Astrocyte (in vitro differentiated cells and primary cell): ENCODE measurements around the gene GRK5. TPM values are rescaled to one million over a fixed set of nuclear protein-coding genes. Genes with fewer than 3 reads are reported as not detected.

Source experiments
- DNase-seq: peaks from one replicate; pipeline ENCODE4 v3.0.0-alpha.2; 2010; ENCODE audit warnings: low read depth
- FAIRE-seq: peaks from 2 replicates; lab custom pipeline; 2011; peaks lifted over from hg19 to GRCh38; lab: Jason Lieb, UNC
- H2AFZ ChIP-seq: 2 replicates; pipeline ENCODE4 v1.6.0; 2012; ENCODE audit warnings: low read depth, low read length, inconsistent platforms
- H3K27ac ChIP-seq: 2 replicates; pipeline ENCODE4 v1.5.1; 2011; ENCODE audit warnings: low read depth, low read length, inconsistent platforms
- H3K27me3 ChIP-seq: 2 replicates; pipeline ENCODE4 v1.6.0; 2011; ENCODE audit warnings: low read length, inconsistent platforms; ENCODE audit not compliant: insufficient read depth
- H3K36me3 ChIP-seq: 2 replicates; pipeline ENCODE4 v1.5.1; 2011; ENCODE audit warnings: low read length, inconsistent platforms; ENCODE audit not compliant: insufficient read depth
- H3K4me1 ChIP-seq: 2 replicates; pipeline ENCODE4 v1.5.1; 2011; ENCODE audit warnings: low read length, inconsistent platforms; ENCODE audit not compliant: insufficient read depth
- H3K4me2 ChIP-seq: 2 replicates; pipeline ENCODE4 v1.6.0; 2012; ENCODE audit warnings: low read length, inconsistent platforms
- H3K4me3 ChIP-seq: 2 replicates; pipeline ENCODE4 v1.5.1; 2011; ENCODE audit warnings: low read depth, mild to moderate bottlenecking, low read length, inconsistent platforms; ENCODE audit not compliant: insufficient read depth
- H3K79me2 ChIP-seq: 2 replicates; pipeline ENCODE4 v1.6.0; 2012; ENCODE audit warnings: mild to moderate bottlenecking, low read length, inconsistent platforms; ENCODE audit not compliant: insufficient read depth
- H3K9ac ChIP-seq: 2 replicates; pipeline ENCODE4 v1.6.0; 2012; ENCODE audit warnings: mild to moderate bottlenecking, low read length, inconsistent platforms
- H3K9me3 ChIP-seq: 2 replicates; pipeline ENCODE4 v1.5.1; 2012; ENCODE audit warnings: low read depth, mild to moderate bottlenecking, low read length, inconsistent platforms; ENCODE audit not compliant: insufficient read depth
- H4K20me1 ChIP-seq: 2 replicates; pipeline ENCODE4 v1.6.0; 2012; ENCODE audit warnings: low read length, inconsistent platforms; ENCODE audit not compliant: insufficient read depth
- H3K27ac Mint-ChIP-seq: one replicate; pipeline ENCODE4 v1.8.0; 2021; ENCODE audit warnings: mild to moderate bottlenecking, mixed read lengths; ENCODE audit not compliant: unreplicated experiment
- H3K27me3 Mint-ChIP-seq: one replicate; pipeline ENCODE4 v1.8.0; 2021; ENCODE audit warnings: low read depth, mixed read lengths; ENCODE audit not compliant: unreplicated experiment
- H3K36me3 Mint-ChIP-seq: one replicate; pipeline ENCODE4 v1.8.0; 2021; ENCODE audit warnings: low read depth, mixed read lengths; ENCODE audit not compliant: unreplicated experiment
- H3K4me1 Mint-ChIP-seq: one replicate; pipeline ENCODE4 v1.8.0; 2021; ENCODE audit warnings: low read depth, mixed read lengths; ENCODE audit not compliant: unreplicated experiment
- H3K4me3 Mint-ChIP-seq: one replicate; pipeline ENCODE4 v1.8.0; 2021; ENCODE audit warnings: mild to moderate bottlenecking, moderate library complexity, mixed read lengths; ENCODE audit not compliant: unreplicated experiment
- H3K9me3 Mint-ChIP-seq: one replicate; pipeline ENCODE4 v1.8.0; 2021; ENCODE audit warnings: mild to moderate bottlenecking, mixed read lengths; ENCODE audit not compliant: unreplicated experiment
- EZH2 ChIP-seq: IDR thresholded peaks from 2 replicates; pipeline ENCODE4 v1.6.1; 2012; ENCODE audit warnings: mild to moderate bottlenecking, low read length, inconsistent platforms; ENCODE audit not compliant: insufficient read depth
- total RNA-seq: library from RNA; stranded (reverse); gene quantifications from 2 replicates; pipeline ENCODE4 v1.2.1, GENCODE V29; 2021
- TF ChIP-seq, protein P1 (sequence below): IDR thresholded peaks from 2 replicates; pipeline ENCODE4 v1.5.1; 2011; ENCODE audit warnings: low read depth, mild to moderate bottlenecking, inconsistent platforms, low read length, moderate library complexity; ENCODE audit not compliant: insufficient read depth

GRK5 gene
- total RNA-seq, 1 donor from 2014 or later, result 8.5 TPM

DNA sequence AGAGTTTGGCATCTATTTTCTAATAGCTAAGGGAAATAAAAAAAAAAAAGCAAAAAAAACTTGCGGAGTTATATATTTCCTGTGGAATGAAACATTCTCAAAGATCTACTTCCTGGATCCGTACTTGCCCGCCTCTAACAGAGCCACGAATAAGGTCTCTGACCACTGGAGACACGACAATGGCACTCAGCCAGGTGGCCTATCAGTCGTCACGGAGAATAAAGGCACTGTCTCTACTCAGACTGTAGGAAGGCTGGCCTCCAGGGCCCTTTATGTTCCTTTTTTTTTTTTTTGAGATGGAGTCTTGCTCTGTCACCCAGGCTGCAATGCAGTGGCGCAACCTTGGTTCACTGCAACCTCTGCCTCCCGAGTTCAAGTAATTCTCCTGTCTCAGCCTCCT, 276.5 kb downstream of the GRK5 start:
- Histone ChIP-seq H4K20me1 (no peaks in the 10 kb centered on the region), H3K79me2 (no peaks in the 10 kb centered on the region), H3K4me1 (no peaks in the 10 kb centered on the region), H3K4me3 (no peak overlapping the region), H3K4me2 (no peak overlapping the region), H2AFZ (no peak overlapping the region), H3K27me3 (peaks cover 9% of the 10 kb centered on the region), H3K36me3 (no peaks in the 10 kb centered on the region), H3K27ac (no peak overlapping the region), H3K9me3 (no peaks in the 10 kb centered on the region), H3K9ac (no peak overlapping the region)
- Mint-ChIP-seq H3K36me3 (no peaks in the 10 kb centered on the region), H3K4me1 (peaks cover 2% of the 10 kb centered on the region), H3K4me3 (no peak overlapping the region), H3K27me3 (peaks cover 29% of the 10 kb centered on the region), H3K9me3 (peaks cover 4% of the 10 kb centered on the region), H3K27ac (no peak overlapping the region)
- no peak for TF ChIP-seq EZH2
- TF ChIP-seq, protein P1, sequence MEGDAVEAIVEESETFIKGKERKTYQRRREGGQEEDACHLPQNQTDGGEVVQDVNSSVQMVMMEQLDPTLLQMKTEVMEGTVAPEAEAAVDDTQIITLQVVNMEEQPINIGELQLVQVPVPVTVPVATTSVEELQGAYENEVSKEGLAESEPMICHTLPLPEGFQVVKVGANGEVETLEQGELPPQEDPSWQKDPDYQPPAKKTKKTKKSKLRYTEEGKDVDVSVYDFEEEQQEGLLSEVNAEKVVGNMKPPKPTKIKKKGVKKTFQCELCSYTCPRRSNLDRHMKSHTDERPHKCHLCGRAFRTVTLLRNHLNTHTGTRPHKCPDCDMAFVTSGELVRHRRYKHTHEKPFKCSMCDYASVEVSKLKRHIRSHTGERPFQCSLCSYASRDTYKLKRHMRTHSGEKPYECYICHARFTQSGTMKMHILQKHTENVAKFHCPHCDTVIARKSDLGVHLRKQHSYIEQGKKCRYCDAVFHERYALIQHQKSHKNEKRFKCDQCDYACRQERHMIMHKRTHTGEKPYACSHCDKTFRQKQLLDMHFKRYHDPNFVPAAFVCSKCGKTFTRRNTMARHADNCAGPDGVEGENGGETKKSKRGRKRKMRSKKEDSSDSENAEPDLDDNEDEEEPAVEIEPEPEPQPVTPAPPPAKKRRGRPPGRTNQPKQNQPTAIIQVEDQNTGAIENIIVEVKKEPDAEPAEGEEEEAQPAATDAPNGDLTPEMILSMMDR, result no peak
- FAIRE-seq (no peak), DNase-seq (no peak)

DNA sequence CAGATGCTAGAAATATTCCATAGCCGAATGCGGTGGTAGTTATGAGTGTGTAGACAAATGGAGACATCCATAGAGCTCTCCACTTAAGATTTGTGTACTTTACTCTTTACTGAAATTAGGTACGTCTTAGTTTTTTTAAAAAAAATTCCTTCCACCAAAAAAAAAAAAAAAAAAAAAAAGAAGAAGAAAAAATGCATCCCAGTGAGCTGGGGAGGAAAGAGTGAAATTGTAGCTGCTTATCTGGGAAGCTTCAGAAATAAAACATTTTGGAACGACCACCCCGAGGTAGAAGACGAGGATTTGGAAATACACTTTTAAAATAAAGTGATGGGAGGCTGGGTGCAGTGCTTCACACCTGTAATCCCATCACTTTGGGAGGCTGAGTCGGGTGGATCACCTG, 281.3 kb downstream of the GRK5 start:
- Histone ChIP-seq H3K27me3 (no peaks in the 10 kb centered on the region), H3K36me3 (no peaks in the 10 kb centered on the region), H3K9ac (no peak overlapping the region), H3K27ac (no peak overlapping the region), H3K4me2 (no peak overlapping the region), H3K4me1 (peaks cover 8% of the 10 kb centered on the region), H4K20me1 (no peaks in the 10 kb centered on the region), H3K4me3 (no peak overlapping the region), H3K9me3 (no peaks in the 10 kb centered on the region), H2AFZ (no peak overlapping the region), H3K79me2 (no peaks in the 10 kb centered on the region)
- peaks cover 5% of the 10 kb centered on the region for H3K4me1 Mint-ChIP-seq
- no peak overlapping the region for H3K4me3 Mint-ChIP-seq
- FAIRE-seq (no peak), DNase-seq (no peak)
- peaks cover 8% of the 10 kb centered on the region for H3K27me3 Mint-ChIP-seq
- H3K27ac Mint-ChIP-seq, result no peak overlapping the region
- no peaks in the 10 kb centered on the region for H3K9me3 Mint-ChIP-seq
- no peak for TF ChIP-seq EZH2
- TF ChIP-seq, protein P1, result no peak
- no peaks in the 10 kb centered on the region for H3K36me3 Mint-ChIP-seq

DNA sequence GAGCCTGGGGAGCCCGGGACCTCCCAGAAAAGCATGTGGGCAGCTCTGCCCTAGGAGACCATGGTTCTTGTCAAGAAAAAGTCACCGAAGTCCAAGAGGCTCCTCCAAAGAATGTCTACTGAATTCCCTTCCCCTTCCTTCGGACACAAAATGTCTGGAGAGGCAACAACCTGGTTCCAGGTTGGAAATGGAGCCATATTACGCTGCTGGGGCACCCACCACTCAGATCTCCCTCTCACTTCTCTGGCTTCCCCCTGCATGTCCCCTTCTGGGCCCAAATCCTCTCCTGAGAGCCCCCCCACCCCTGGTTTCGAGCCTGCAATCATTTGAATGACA, 282.6 kb downstream of the GRK5 start:
- Histone ChIP-seq H3K9me3 (no peaks in the 10 kb centered on the region), H3K79me2 (no peaks in the 10 kb centered on the region), H3K36me3 (no peaks in the 10 kb centered on the region), H3K27me3 (no peaks in the 10 kb centered on the region), H3K4me2 (peak overlapping the region; percentile 88), H2AFZ (peak overlapping the region; percentile 85), H3K9ac (peak overlapping the region; percentile 60), H3K4me3 (peak overlapping the region; percentile 48), H3K4me1 (peaks cover 8% of the 10 kb centered on the region), H3K27ac (no peak overlapping the region), H4K20me1 (no peaks in the 10 kb centered on the region)
- DNase-seq (no peak), FAIRE-seq (no peak)
- peaks cover 5% of the 10 kb centered on the region for H3K4me1 Mint-ChIP-seq
- no peaks in the 10 kb centered on the region for H3K9me3 Mint-ChIP-seq
- peaks cover 8% of the 10 kb centered on the region for H3K27me3 Mint-ChIP-seq
- H3K4me3 Mint-ChIP-seq, result no peak overlapping the region
- no peaks in the 10 kb centered on the region for H3K36me3 Mint-ChIP-seq
- no peak for TF ChIP-seq EZH2
- TF ChIP-seq, protein P1, result no peak
- no peak overlapping the region for H3K27ac Mint-ChIP-seq
